ENCODE data around the gene OAS3.

The OAS3 gene
- long read RNA-seq = 0 reads

- H3K27me3 ChIP-seq (ENCODE audit: insufficient read depth, poor library complexity, severe bottlenecking) = no peaks in the 10 kb centered on the region
- 0 out of 2 replicates have a peak within 1 kb of the TSS, but pooled peaks have one; percentile 12 for H3K27ac ChIP-seq (replicated peaks)
- peak; percentile 66 to 71 for DNase-seq (ENCODE audit: low read depth in 1 of 2, low spot score in 1 of 2)
- peak; percentile 63 for TF ChIP-seq SPI1 (IDR thresholded peaks at IDR 0.05; ENCODE audit: borderline replicate concordance, low read depth)
- peak; percentile 81 for TF ChIP-seq REST (IDR thresholded peaks at IDR 0.05; ENCODE audit: insufficient replicate concordance, low read depth)
- no peak for TF ChIP-seq POLR2AphosphoS5 (IDR thresholded peaks at IDR 0.05; ENCODE audit: low read depth)
- TF ChIP-seq GABPA (IDR thresholded peaks at IDR 0.05; ENCODE audit: low read depth) = no peak
- TF ChIP-seq CTCF (IDR thresholded peaks at IDR 0.05; ENCODE audit: insufficient read depth, low read length) = no peak
- H3K4me3 ChIP-seq (replicated peaks; ENCODE audit: insufficient read depth, low read length) = peak within 1 kb of the TSS; percentile 59
These were observed at the start of gene OAS3 for GRCh38 chr12:112937741-112938719. Gene OAS3 (plus strand): TSS chr12:112938474. CDS start chr12:112938531, 57 bp downstream.

- no peak for DNase-seq (ENCODE audit: low read depth in 1 of 2, low spot score in 1 of 2)
- Histone ChIP-seq H3K27me3 (ENCODE audit: insufficient read depth, poor library complexity, severe bottlenecking) (no peaks in the 10 kb centered on the region), H3K4me3 (replicated peaks; ENCODE audit: insufficient read depth, low read length) (no peak overlapping the region), H3K27ac (replicated peaks) (no peak overlapping the region)
- no peak for TF ChIP-seq GABPA (IDR thresholded peaks at IDR 0.05; ENCODE audit: low read depth)
- TF ChIP-seq REST (IDR thresholded peaks at IDR 0.05; ENCODE audit: insufficient replicate concordance, low read depth) = no peak
- TF ChIP-seq POLR2AphosphoS5 (IDR thresholded peaks at IDR 0.05; ENCODE audit: low read depth) = no peak
These were observed 46.9 kb upstream of the OAS3 start for GRCh38 chr12:112891093-112892024.

- no peak for TF ChIP-seq POLR2AphosphoS5 (IDR thresholded peaks at IDR 0.05; ENCODE audit: low read depth)
- peak; percentile 86 for TF ChIP-seq REST (IDR thresholded peaks at IDR 0.05; ENCODE audit: insufficient replicate concordance, low read depth)
- Histone ChIP-seq H3K27me3 (ENCODE audit: insufficient read depth, poor library complexity, severe bottlenecking) (no peaks in the 10 kb centered on the region), H3K4me3 (replicated peaks; ENCODE audit: insufficient read depth, low read length) (no peak overlapping the region), H3K27ac (replicated peaks) (no peak overlapping the region)
- DNase-seq (ENCODE audit: low read depth in 1 of 2, low spot score in 1 of 2) = no peak
These were observed 45.4 kb upstream of the OAS3 start for GRCh38 chr12:112892856-112893255.

Data from HL-60 (cell line).